Stimulated activated CD4-positive, alpha-beta T cell treated with anti-CD3 and anti-CD28 coated beads, Interleukin-1b, Interleukin-23, amount 100 ng/mL, for 48 hours (primary cell): Measurements from ENCODE around the gene ZMAT2.
"Not testable (repeated sequence)": the region's sequence is repeated elsewhere in the genome, so short reads cannot be mapped to it uniquely, and the experiment has no call there.

ENCODE experiments used
- DNase-seq: peaks from one replicate; pipeline ENCODE4 v3.0.0-alpha.2; 2020

Gene ZMAT2

DNA sequence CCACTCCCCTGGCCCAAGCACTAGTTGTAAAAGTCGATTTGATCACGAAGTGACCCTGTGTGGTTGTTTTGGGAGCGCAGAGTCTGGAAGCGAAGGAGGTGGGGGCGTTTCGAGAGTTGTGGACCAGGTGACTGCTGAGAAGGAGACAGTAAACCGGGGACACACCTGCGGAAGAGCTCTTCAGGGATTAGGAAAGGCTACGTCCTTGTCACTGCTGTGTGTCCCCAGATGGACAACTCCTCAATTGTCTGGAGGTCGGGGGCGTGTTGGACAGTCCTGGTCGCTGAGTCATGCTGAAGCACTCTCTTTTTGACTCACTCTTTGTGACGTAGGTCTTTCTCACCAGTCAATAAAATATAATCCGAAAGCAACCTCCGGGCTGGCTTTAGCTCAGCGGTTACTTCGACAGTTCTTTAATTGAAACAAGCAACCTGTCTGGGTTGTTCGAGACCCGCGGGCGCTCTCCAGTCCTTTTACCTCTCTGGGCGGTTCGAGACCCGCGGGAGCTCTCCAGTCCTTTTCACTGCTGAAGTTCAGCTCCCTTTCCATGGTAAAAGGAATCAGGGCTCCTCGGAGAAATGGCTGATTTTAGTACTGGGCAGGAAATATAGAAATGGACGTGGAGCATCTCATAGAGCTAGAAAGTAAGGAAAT is 10.8 kb downstream of the ZMAT2 start:
- peak; percentile 93 for DNase-seq

DNA sequence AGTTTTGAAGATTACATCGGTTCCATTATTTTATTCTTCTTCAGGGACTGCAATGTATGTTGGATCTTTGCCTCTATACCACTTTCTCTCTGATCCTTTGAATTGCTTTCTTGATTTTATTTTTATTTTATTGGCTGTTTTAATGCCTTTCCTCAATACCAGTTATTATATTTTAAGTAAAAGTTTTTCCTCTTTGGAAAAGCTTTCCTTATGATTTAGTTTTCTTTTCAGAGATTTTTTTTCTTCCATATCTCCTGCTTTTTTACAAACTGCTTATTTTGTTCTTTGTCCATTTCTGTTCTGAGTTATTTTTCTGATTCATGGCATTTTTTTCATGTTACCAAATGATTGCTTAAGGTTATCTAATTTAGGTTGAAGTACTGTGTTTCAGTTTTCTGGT is 11.5 kb downstream of the ZMAT2 start:
- DNase-seq = no peak

DNA sequence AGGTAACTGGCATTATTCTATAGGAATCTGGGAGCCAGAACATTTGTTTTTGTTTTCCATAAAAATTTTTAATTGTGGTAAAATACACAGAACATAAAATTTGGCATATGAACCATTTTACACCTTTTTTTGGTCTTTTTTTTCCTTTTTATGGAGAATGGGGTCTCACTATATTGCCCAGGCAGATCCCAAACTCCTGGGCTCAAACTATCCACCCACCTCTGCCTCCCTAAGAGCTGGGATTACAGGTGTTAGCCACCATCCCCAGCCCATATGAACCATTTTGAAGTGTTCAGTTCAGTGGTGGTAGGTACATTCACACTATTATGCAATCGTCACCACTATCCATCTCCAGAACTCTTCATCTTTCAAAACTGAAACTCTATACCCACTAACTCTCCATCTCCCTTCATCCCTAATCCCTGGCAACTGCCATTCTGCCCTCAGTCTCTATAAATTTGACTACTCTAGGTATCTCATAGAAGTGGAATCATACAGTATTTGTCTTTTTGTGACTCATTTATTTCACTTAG is 13.4 kb downstream of the ZMAT2 start:
- no peak for DNase-seq

DNA sequence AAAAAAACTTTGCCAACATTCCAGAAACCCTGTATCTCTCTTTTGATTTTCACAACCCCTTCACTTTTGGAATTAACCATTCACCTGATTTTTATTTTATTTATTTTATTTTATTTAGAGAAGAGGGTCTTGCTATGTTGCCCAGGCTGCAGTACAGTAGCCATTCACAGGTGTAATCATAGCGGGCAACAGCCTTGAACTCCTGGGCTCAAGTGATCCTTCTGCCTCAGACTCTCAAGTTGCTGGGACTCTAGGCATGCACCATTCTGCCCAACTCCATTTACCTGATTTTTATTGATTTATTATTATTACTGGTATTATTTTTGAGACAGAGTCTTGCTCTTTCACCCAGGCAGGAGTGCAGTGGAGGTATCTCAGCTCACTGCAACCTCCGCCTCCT is 16.0 kb downstream of the ZMAT2 start:
- DNase-seq = not testable (repeated sequence)

DNA sequence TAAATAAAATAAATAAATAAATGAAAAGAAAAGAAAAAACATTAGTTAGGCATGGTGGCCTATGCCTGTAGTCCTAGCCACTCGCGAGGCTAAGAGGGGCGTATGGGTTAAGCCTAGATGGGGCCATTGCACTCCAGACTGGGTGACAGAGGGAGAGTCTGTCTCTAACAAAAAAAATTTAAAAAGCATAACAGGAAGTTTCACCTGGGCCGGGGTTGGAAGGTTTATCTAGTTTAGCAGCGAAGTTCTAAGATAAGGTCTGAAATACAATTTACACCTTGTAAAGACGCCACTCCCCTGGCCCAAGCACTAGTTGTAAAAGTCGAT is 18.0 kb downstream of the ZMAT2 start:
- DNase-seq = no peak

DNA sequence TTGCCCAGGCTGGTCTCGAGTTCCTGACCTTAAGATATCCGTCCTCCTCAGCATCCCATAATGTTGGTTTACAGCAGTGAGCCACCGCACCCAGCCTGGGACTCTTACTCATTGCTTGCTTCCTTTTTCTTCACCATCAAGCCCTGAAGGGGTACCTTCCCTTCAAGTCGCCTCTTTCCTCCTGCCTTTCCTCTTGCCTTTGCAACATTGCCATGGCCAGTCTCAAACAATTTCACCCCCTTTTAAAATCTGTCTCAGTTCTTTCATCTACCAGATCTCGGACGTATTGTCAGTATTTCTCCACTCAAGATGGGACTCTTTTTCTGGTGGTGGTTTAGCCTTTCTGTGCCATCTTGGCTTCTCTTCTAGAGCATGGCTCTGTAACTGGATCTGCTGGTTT is 20.5 kb downstream of the ZMAT2 start:
- DNase-seq = not testable (repeated sequence)

DNA sequence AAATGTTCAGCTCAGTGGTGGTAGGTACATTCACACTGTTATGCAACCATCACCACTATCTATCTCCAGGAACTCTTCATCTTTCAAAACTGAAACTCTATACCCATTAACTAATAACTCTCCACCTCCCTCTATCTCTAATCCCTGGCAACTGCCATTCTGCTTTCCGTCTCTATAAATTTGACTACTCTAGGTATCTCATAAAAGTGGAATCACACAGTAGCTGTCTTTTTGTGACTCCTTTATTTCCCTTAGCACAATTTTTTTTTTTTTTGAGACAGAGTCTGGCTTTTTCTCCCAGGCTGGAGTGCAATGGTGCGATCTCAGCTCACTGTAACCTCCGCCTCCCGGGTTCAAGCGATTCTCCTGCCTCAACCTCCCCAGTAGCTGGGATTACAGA is 21.1 kb downstream of the ZMAT2 start:
- not testable (repeated sequence) for DNase-seq

DNA sequence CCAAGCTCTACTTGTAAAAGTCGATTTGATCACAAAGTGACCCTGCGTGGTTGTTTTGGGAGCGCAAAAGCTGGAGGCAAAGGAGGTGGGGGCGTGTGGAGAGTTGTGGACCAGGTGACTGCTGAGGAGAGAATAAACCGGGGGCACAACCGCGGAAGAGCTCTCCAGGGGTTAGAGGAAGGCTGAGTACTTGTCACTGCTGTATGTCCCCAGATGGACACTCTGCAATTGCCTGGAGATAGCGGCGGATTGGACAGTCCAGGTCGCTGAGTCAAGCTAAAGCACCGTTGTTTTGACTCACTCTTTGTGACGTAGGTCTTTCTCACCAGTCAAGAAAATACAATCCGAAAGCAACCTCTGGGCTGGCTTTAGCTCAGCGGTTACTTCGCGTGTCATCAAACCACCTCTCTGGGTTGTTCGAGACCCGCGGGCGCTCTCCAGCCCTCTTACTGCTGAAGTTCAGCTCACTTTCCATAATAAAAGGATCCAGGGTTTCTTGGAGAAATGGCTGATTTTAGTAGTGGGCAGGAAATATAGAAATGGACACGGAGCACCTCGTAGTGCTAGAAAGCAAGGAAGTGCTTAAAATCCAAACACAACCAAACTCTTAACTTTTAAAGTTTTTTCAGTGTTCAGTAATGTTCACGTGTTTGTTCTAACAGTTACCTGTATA is 25.7 kb downstream of the ZMAT2 start:
- DNase-seq = peak; percentile 87

DNA sequence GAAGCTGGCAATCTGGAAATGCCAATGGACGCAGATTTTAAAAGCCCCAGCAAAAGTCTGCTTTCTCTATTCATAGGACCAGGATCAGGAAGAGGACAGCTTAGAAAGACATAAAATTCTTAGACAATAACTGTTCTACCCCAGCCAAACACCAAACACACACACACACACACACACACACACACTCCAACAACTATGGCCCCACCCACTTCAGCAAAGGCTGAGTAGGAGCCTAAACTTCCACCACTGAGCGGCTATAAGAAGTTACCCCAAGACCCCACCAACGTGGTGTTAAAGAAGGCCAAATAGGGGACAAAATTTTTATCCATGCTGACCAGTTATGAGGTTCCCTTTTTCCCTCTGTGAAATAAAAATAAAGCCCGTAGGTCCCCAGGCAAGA is 32.9 kb downstream of the ZMAT2 start:
- no peak for DNase-seq

DNA sequence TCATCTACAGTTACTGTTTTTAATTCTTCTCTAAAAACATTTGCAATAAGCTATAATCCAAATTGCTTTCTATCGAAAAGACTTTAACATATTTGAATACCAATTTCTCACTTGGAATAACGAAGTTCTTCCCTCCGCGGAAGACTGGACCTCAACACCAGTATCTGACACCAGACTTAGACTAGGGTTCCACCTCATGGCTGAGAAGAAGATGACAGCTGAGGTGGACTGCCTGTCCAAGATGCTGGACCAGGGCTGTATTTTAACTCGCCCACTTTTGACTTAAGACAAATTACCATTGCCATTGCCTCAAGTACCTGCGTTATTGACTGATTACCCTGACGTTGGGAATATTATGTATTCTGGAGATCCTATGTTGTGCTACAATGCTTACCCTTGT is 34.1 kb downstream of the ZMAT2 start:
- no peak for DNase-seq

DNA sequence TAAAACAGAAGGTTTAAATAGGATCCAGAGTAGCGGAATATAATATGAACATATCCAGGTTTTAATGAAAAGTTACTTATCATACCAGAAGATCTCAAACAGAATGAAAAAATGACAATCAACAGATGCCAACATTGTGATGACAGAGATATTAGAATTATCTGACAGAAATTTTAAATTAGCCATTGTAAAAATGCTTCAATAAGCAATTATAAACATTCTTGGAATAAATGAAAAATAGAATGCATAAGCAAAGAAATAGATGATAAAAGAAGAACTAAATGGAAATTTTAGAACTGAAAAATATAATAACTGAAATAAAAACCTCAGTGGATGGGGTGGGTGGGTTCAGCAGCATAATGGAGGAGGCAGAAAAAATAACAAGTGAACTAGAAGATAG is 37.2 kb downstream of the ZMAT2 start:
- DNase-seq = no peak

DNA sequence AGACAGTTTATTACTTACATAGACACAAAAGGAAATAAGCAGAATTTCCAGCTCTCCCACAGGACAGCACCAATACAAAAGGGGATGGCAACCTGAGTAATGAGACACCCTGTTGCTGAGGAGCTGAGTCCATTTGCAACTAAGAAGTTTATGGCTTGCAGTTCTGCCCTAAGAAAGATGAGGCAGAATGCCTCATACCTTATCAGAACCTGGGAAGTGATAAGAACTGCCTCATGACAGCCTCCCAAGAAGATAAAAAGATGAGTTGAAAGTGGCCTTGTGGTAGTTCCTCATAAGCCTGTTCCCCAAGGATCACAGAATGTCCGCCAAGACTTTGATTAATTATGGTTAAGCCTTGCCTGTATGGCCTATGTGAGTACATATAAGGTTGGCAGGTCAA is 41.7 kb downstream of the ZMAT2 start:
- DNase-seq = no peak

DNA sequence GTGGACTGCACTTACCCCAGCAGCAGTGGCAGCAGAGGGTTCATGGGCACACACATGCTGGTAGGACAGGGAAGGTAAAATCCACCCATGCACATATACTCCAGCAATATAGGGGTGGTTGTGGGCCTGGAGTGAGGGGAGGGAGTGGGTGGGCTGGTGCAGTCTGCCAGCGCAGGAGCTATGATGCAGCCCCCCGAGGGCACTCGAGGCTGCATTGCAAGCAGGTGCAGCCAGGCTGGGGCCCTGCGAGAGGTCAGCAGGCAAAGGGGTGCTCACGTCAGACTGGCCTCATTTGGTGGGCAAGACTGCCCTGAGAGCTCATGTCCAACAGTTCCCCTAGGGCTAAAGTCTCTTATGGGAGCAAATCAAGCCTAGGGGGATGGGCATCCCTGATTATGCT is 53.3 kb downstream of the ZMAT2 start:
- no peak for DNase-seq
